ENCODE results near the gene PIWIL4. TPM values are rescaled to one million over a fixed set of nuclear protein-coding genes. Genes with fewer than 3 reads are reported as not detected.

Gene PIWIL4
- total RNA-seq, 1 donor = 2.7 TPM

- TF ChIP-seq CTCF (IDR thresholded peaks at IDR 0.05; ENCODE audit: insufficient read depth, low read length) = no peak
- peak; percentile 52 for DNase-seq (ENCODE audit: low read depth)
- no peak overlapping the region for H3K4me3 ChIP-seq (ENCODE audit: low read depth, low read length)
Observed at GRCh38 chr11:94557992-94558391, 9.2 kb upstream of the PIWIL4 start.

- TF ChIP-seq CTCF (IDR thresholded peaks at IDR 0.05; ENCODE audit: insufficient read depth, low read length) = no peak
- H3K4me3 ChIP-seq (ENCODE audit: low read depth, low read length) = no peak overlapping the region
- no peak for DNase-seq (ENCODE audit: low read depth)
Observed at GRCh38 chr11:94558468-94558867, 8.7 kb upstream of the PIWIL4 start.

- no peak for DNase-seq (ENCODE audit: low read depth)
- no peak overlapping the region for H3K4me3 ChIP-seq (ENCODE audit: low read depth, low read length)
- no peak for TF ChIP-seq CTCF (IDR thresholded peaks at IDR 0.05; ENCODE audit: insufficient read depth, low read length)
Observed at GRCh38 chr11:94558932-94559331, 8.2 kb upstream of the PIWIL4 start.

- no peak overlapping the region for H3K4me3 ChIP-seq (ENCODE audit: low read depth, low read length)
- no peak for DNase-seq (ENCODE audit: low read depth)
- no peak for TF ChIP-seq CTCF (IDR thresholded peaks at IDR 0.05; ENCODE audit: insufficient read depth, low read length)
Observed at GRCh38 chr11:94559361-94559760, 7.8 kb upstream of the PIWIL4 start.

- DNase-seq (ENCODE audit: low read depth) = no peak
- H3K4me3 ChIP-seq (ENCODE audit: low read depth, low read length) = no peak overlapping the region
- no peak for TF ChIP-seq CTCF (IDR thresholded peaks at IDR 0.05; ENCODE audit: insufficient read depth, low read length)
Observed at GRCh38 chr11:94560834-94561233, 6.3 kb upstream of the PIWIL4 start.

- H3K4me3 ChIP-seq (ENCODE audit: low read depth, low read length) = no peak overlapping the region
- peak; percentile 52 for TF ChIP-seq CTCF (IDR thresholded peaks at IDR 0.05; ENCODE audit: insufficient read depth, low read length)
- peak; percentile 81 for DNase-seq (ENCODE audit: low read depth)
Observed at GRCh38 chr11:94563176-94563847, 3.9 kb upstream of the PIWIL4 start.
